Activated T-helper 17 cell treated with anti-CD3 and anti-CD28 coated beads, Interleukin-2, amount 50 U/mL, for 72 hours (primary cell): ENCODE results near the gene LARP1. TPM values are rescaled to one million over a fixed set of nuclear protein-coding genes. Genes with fewer than 3 reads are reported as not detected.
A peak's percentile ranks its signal among the peaks of the same experiment; 100 is the strongest.

ENCODE experiments used
- ATAC-seq: fragments of 150-1000 bp; cut with Tn5 transposase; replicated peaks from 2 replicates; pipeline ENCODE4 v1.10.0; 2021; ENCODE audit warnings: mild to moderate bottlenecking, moderate library complexity
- H3K27ac Mint-ChIP-seq: one replicate; pipeline ENCODE4 v1.8.0; 2022; ENCODE audit warnings: mixed read lengths
- H3K27me3 Mint-ChIP-seq: one replicate; pipeline ENCODE4 v1.8.0; 2022; ENCODE audit warnings: mixed read lengths
- H3K36me3 Mint-ChIP-seq: one replicate; pipeline ENCODE4 v1.8.0; 2022; ENCODE audit warnings: low read depth, mild to moderate bottlenecking, mixed read lengths
- H3K4me1 Mint-ChIP-seq: one replicate; pipeline ENCODE4 v1.8.0; 2022; ENCODE audit warnings: mixed read lengths
- H3K4me3 Mint-ChIP-seq: one replicate; pipeline ENCODE4 v1.8.0; 2022; ENCODE audit warnings: mild to moderate bottlenecking, mixed read lengths
- H3K9me3 Mint-ChIP-seq: one replicate; pipeline ENCODE4 v1.8.0; 2022; ENCODE audit warnings: mixed read lengths
- total RNA-seq, 2 donors: library from RNA; stranded (reverse); gene quantifications; one replicate each; pipeline ENCODE4 v1.2.3, GENCODE V29; 2022

LARP1 gene
- 100 to 1,000 TPM; 121 to 242 TPM for total RNA-seq

DNA sequence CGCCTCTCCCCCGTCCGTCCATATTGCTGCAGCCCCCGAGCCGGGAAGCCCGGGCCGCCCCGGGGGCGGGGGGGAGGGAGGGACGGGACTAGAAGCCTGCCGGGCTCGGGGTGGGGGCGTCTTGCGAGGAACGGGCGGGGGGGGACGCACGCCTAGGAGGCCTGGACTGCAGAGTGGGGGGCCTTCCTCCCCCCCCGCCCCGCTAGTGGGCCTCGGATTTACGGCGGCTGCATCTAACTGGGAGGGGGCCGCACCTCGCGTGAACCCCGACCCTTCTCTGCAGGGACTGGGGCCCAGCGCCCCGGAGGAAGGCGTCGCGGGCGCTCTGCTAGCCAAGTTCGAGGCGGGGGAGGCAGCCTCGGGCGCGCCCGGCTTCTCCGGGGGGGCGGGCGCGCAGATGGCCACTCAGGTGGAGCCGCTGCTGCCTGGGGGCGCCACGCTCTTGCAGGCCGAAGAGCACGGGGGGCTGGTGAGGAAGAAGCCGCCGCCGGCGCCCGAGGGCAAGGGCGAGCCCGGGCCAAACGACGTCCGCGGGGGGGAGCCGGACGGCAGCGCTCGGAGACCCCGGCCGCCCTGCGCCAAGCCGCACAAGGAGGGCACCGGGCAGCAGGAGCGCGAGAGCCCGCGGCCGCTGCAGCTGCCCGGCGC is at the start of gene LARP1:
Gene LARP1, plus strand, starts transcription at position 17 of the 648 bp plus-strand sequence. Its CDS starts 381 bp downstream, at position 398.
- Mint-ChIP-seq H3K27ac (peak within 1 kb of the TSS; percentile 97), H3K9me3 (no peaks in the 10 kb centered on the region), H3K36me3 (peaks cover 28% of the 10 kb centered on the region), H3K27me3 (no peaks in the 10 kb centered on the region), H3K4me3 (peak within 1 kb of the TSS; percentile 97), H3K4me1 (peaks cover 32% of the 10 kb centered on the region)
- ATAC-seq, result peak; percentile 5

DNA sequence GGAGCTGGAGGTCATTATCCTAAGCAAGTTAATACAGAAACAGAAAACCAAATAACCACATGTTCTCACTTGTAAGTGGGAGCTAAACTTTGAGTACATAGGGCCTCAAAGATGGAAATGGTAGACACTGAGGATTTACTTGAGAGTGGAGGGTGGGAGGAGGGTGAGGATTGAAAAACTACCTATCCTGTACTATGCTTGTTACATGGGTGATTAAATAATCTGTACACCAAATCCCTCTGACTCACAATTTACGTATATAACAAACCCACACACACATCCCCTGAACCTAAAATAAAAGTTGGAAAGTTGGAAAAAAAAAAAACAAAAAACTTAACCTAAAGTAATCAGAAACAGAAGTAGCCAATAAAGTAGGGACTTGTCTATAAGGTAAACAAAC is 48.8 kb upstream of the LARP1 start:
- no peak for ATAC-seq
- no peaks in the 10 kb centered on the region for H3K27me3 Mint-ChIP-seq
- H3K4me3 Mint-ChIP-seq, result no peak overlapping the region
- H3K36me3 Mint-ChIP-seq, result no peaks in the 10 kb centered on the region
- H3K4me1 Mint-ChIP-seq, result no peaks in the 10 kb centered on the region
- H3K9me3 Mint-ChIP-seq, result no peaks in the 10 kb centered on the region
- no peak overlapping the region for H3K27ac Mint-ChIP-seq

DNA sequence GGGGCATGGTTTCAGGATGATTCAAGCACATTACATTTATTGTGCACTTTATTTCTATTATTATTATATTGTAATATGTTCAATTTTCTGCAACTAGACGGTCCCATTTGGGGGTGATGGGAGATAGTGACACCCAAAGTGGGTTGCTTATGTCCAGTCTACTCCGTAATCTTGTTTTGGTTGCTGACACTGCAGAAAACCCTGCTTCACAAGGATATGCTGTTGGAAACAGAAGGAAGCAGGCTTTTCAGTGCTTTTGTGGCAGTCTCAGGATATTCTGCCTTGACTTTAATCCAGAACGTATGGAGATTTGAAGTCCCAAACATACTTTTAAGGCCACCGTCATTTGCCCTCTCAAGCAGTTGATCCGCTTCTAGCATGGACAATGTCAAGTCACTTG is 47.5 kb upstream of the LARP1 start:
- Mint-ChIP-seq H3K4me3 (no peak overlapping the region), H3K27me3 (no peaks in the 10 kb centered on the region), H3K9me3 (no peaks in the 10 kb centered on the region), H3K36me3 (no peaks in the 10 kb centered on the region), H3K4me1 (no peaks in the 10 kb centered on the region), H3K27ac (no peak overlapping the region)
- no peak for ATAC-seq

DNA sequence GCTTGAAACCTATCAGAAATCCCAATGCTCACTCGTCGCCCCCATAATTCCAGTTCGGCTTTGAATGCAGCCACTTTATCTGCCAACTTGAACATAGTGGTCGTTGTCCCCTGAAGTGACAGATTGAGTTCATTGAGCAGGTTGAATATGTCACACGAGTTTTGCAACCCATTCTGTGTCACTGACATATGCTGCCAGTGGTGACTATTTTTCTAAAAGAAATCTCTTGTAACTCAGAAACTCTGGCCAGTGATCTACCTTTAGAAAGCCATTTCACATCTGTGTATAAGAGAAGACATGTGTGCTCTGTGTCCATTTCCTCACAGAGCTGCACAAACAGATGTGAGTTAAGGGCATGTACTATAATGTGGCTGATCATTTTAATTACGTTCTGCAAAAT is 47.0 kb upstream of the LARP1 start:
- H3K4me1 Mint-ChIP-seq, result no peaks in the 10 kb centered on the region
- no peak for ATAC-seq

DNA sequence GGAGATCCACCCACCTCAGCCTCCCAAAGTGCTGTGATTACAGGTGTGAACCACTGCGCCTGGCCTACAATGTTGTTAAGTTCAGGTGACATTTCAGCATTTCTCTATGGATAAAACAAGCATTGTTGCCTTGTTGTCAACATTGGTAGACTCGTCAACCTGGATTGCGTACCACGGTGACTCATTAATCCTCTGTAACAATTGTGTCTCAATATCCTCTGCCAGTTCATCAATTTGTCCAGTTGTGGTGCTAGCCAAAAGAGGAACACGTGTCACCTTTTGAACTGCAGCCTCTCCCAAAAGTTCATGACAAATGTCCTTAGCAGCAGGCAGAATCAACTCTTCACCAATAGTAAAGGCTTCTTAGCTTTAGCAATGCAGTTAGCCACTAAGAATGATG is 46.3 kb upstream of the LARP1 start:
- H3K36me3 Mint-ChIP-seq, result no peaks in the 10 kb centered on the region
- no peaks in the 10 kb centered on the region for H3K4me1 Mint-ChIP-seq
- no peaks in the 10 kb centered on the region for H3K9me3 Mint-ChIP-seq
- H3K27me3 Mint-ChIP-seq, result no peaks in the 10 kb centered on the region
- no peak for ATAC-seq
- H3K27ac Mint-ChIP-seq, result no peak overlapping the region
- H3K4me3 Mint-ChIP-seq, result no peak overlapping the region

More for the DNA sequence above, 47.0 kb upstream of the LARP1 start:
- no peaks in the 10 kb centered on the region for H3K36me3 Mint-ChIP-seq
- H3K27ac Mint-ChIP-seq, result no peak overlapping the region
- H3K4me3 Mint-ChIP-seq, result no peak overlapping the region
- no peaks in the 10 kb centered on the region for H3K9me3 Mint-ChIP-seq
- no peaks in the 10 kb centered on the region for H3K27me3 Mint-ChIP-seq

DNA sequence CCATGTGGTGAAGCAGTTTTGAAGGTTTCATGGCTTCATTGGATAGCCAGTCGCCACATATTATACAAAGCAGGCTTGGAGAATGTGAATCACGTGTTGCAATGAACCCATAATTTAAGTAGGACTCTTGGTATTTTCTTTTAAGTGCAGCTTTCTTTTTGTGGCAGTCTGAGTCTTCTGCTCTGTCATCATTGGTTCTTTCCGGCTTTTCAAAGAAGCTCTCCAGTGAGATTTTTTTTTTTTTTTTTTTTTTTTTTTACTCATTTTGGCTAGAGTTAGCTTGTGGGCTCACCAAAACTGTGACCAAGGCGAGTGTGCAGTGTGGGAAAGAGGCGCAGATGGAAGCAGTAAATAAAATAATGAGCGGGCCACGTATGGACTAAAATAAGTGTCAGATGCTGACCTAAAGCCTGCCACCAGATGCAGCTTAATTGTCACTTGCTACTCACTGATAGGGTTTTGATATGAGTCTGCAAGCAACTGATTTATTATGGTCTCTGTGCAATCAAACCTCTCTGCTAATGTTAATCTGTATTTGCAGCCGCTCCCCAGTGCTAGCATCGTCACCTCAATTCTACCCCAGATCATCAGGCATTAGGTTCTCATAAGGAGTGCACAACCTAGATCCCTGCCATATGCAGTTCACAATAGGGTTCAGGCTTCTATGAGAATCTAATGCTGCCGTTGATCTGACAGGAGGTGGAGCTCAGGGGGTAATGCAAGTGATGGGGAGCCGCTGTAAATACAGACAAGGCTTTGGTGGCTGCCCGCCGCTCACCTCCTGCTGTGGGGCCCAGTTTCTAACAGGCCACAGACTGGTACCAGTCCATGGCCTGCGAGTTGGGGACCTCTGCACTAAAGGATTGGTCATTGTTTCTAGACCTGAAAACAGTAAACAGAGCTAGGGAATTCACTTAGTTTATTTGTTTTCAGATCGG is 45.5 kb upstream of the LARP1 start:
- no peak overlapping the region for H3K27ac Mint-ChIP-seq
- H3K27me3 Mint-ChIP-seq, result no peaks in the 10 kb centered on the region
- no peak overlapping the region for H3K4me3 Mint-ChIP-seq
- no peaks in the 10 kb centered on the region for H3K9me3 Mint-ChIP-seq
- H3K36me3 Mint-ChIP-seq, result no peaks in the 10 kb centered on the region
- no peak for ATAC-seq
- peaks cover 3% of the 10 kb centered on the region for H3K4me1 Mint-ChIP-seq

DNA sequence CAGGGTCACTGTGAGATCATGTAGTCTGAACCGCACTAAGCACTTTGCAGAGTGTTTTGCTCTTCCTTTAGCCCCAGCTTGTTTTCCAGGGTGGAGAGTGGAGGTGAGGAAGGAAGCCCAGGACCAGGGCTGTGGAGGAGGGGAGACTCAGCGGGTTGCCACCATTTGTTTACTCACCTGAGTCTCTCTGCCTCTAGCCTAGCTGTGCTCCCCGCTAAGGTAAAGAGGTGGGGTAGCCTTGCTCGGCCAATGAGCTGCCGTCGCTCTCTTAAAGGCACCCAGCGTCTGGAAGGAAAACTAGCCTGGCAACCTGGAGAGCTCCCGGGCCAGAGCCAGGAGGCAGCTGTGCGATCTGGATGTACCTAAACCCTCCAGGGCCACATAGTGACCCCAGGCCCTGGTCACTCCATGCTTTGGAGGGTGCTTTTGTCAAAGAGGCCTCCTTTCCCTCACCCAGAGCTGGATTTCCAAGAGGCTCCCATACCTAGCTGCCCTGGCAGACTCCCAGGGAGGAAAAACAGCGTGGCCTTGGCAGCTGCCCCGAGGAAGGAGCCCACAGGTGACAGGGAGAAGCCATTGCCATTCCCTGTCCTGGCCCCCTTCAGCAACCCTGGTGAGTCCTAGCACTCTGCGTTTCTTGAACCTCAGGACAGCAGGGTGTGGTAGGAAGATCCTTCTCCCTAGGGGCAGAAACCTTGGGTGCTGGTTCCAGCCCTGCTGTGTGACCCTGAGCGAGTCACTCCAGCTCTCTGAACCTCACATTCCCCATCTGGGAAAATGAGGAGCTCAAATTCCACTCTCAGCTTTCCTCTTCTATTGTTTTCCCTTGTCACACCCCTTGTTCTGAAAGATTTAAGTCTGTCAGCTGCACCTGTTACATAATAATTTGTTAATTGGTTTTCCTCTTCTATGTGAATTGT is 42.4 kb upstream of the LARP1 start:
- ATAC-seq, result no peak
- H3K36me3 Mint-ChIP-seq, result no peaks in the 10 kb centered on the region
- no peak overlapping the region for H3K4me3 Mint-ChIP-seq
- H3K4me1 Mint-ChIP-seq, result peaks cover 4% of the 10 kb centered on the region
- no peaks in the 10 kb centered on the region for H3K9me3 Mint-ChIP-seq
- no peaks in the 10 kb centered on the region for H3K27me3 Mint-ChIP-seq
- H3K27ac Mint-ChIP-seq, result no peak overlapping the region

DNA sequence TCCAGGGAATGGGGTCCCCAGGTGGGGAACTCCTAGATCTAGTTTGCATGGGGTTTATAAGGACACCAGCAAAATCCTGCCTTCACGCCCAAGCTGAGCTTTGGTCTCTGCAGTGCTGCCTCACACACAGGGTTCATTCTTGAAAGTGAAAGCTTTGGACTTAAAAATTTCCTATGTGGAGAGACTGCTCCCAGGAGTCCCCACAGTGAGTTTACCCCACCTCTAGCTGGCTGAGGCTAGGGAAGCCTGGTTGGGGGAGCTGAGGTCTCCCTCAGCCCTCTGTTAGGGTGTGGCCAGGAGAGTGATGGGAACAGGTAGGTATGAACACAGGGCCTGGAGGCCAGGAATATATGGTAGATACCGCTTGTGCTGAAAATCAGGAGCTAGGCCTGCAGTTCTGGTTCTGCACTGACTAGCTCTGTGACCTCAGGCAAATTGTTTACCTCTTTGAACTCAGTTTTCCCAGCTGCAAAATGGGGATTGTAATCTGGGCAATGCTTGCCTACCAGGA is 41.5 kb upstream of the LARP1 start:
- no peaks in the 10 kb centered on the region for H3K36me3 Mint-ChIP-seq
- H3K9me3 Mint-ChIP-seq, result no peaks in the 10 kb centered on the region
- no peak for ATAC-seq
- no peak overlapping the region for H3K4me3 Mint-ChIP-seq
- H3K27me3 Mint-ChIP-seq, result no peaks in the 10 kb centered on the region
- peaks cover 4% of the 10 kb centered on the region for H3K4me1 Mint-ChIP-seq
- H3K27ac Mint-ChIP-seq, result no peak overlapping the region

DNA sequence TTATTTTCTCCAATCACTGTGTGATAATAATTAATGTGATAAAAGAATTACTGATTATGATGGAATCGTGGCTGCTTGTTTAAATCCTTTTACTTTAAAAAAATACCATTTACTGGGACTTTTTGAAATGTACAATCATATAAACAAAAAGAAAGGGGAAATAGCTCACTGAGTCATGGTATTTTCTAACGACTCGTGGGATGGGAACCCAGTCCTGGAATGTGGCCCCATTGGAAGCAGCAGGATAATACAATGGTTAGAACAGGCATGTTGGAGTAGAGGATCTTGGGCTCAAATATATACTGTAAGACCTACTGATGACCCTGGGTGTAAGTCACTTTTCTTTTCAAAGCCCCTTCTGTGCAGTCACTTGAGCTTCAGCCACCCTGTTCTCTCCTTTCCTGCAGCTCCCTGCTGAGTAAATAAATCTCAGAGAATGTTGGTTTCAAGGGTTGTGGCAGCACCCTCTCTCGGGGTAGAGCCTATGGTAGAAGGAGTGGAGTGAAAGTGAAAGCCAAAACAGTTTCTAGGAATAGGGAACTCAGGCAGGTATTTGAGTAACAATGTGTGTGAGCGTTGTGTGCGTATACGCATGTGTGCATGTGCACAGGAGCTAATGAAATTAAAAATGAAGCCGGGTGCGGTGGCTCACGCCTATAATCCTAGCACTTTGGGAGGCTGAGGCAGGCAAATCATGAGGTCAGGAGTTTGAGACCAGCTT is 40.8 kb upstream of the LARP1 start:
- H3K4me1 Mint-ChIP-seq, result peaks cover 4% of the 10 kb centered on the region
- ATAC-seq, result peak; percentile 64
- H3K4me3 Mint-ChIP-seq, result peak overlapping the region; percentile 6
- no peaks in the 10 kb centered on the region for H3K36me3 Mint-ChIP-seq
- H3K27me3 Mint-ChIP-seq, result no peaks in the 10 kb centered on the region
- peak overlapping the region; percentile 23 for H3K27ac Mint-ChIP-seq
- no peaks in the 10 kb centered on the region for H3K9me3 Mint-ChIP-seq

DNA sequence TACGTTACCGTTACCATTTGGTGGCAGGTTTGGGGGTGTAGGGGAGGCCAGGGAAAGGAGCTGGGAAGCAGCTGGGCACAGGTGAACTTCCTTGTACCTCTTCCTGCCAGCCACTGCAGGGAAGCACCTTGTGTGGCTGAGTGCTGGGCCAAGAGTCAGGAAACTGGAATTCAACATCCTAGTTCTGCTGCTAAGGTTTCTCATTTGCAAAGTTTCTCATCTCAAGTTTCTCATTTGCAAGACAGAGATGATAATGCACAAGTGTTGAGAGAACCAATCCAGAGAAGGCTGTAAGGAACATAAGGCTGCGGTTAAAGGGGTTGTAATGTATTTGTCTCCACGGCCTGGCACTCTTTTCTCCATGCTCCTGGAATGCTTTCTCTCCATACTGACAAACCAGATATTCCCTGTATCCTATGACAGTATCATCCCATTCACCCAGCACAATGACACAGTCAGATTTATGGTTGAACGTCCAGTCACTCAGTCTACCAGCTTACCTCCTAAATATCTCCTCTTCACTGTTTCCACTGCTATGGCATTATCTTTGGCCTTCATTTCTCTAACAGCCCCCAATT is 33.6 kb upstream of the LARP1 start:
- Mint-ChIP-seq H3K4me1 (peaks cover 5% of the 10 kb centered on the region), H3K9me3 (no peaks in the 10 kb centered on the region), H3K4me3 (no peak overlapping the region), H3K27ac (no peak overlapping the region), H3K36me3 (no peaks in the 10 kb centered on the region), H3K27me3 (no peaks in the 10 kb centered on the region)
- no peak for ATAC-seq

DNA sequence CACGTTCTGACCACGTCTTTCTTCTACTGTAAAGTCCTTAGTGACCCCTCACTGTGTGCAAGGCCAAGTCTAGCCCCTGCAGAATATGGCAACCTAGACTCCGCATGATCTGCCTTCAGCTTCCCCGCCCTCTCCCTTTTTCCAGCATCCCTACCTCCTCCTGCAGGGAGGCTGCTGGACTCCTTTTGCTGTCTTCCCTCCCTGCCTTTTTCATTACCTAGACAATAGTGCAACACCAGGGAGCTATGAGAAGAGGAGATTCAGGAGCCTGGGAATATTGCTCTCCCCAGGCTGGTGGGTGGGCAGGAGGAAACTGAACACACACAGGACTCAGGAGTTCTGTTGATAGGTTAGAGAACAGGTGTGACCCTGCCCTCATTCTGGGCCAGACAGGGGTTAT is 33.1 kb upstream of the LARP1 start:
- no peak for ATAC-seq
- Mint-ChIP-seq H3K4me1 (peaks cover 5% of the 10 kb centered on the region), H3K9me3 (no peaks in the 10 kb centered on the region), H3K27ac (no peak overlapping the region), H3K27me3 (no peaks in the 10 kb centered on the region), H3K36me3 (no peaks in the 10 kb centered on the region), H3K4me3 (no peak overlapping the region)

DNA sequence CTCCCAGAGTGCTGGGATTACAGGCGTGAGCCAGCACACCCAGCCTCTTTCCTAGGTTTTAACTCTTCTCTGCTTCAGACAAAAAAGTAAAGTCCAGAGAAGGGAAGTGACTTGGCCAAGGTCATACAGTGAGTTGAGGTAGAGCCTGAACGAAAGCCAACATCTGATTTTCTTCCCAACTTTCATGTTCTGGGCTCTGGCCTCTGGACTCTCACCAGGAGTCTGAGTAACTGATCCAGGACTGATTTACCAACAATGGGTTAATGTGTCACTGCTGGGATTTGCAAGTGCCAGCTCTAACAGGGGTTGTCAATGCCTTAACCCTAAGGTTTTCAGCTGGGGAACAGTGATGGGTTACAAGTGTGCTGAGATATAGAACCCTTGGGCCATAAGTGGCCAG is 32.2 kb upstream of the LARP1 start:
- H3K4me3 Mint-ChIP-seq, result no peak overlapping the region
- ATAC-seq, result no peak
- H3K27me3 Mint-ChIP-seq, result no peaks in the 10 kb centered on the region
- H3K9me3 Mint-ChIP-seq, result no peaks in the 10 kb centered on the region
- H3K36me3 Mint-ChIP-seq, result no peaks in the 10 kb centered on the region
- H3K27ac Mint-ChIP-seq, result peak overlapping the region; percentile 34
- H3K4me1 Mint-ChIP-seq, result peaks cover 5% of the 10 kb centered on the region

DNA sequence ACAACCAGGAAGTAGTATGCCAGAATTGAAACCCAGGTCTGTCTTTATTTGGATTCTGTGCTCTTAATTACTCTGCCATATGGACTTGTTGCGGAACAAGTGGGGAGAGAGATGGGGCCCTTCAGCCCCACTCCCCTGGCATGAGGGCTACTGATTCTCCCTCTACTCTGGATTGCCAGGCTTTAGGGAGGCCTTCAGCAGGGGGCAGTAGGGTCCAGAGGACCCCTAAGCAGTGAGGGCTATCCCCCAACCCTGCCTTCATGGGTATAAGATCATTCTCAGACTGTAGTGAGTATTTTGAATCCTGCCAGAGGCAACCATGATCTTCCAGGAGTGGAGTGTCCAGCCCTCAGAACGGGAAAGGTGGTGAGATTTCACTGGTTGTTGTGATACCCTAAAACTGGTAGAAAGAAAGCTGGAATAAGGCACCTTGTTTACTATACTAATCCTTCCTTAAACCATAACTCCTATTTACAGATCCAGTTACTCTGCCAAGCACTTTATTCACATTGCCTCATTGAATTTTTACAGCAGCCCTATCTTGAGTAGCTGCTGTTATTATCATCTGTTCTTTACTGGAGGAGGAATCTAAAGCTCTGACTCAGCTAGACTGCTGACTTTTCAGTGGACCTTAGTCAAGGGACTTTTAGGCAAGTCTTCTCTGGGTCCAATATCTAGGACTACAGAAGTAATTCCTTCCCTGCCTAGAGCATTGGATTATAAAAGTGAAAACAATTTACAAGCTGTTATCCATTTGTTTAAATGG is 31.3 kb upstream of the LARP1 start:
- ATAC-seq, result no peak
- Mint-ChIP-seq H3K27me3 (no peaks in the 10 kb centered on the region), H3K4me3 (no peak overlapping the region), H3K27ac (no peak overlapping the region), H3K9me3 (no peaks in the 10 kb centered on the region), H3K4me1 (peaks cover 5% of the 10 kb centered on the region), H3K36me3 (no peaks in the 10 kb centered on the region)
